Measurements from ENCODE around the gene PLCD3.

- TF ChIP-seq, protein P1, sequence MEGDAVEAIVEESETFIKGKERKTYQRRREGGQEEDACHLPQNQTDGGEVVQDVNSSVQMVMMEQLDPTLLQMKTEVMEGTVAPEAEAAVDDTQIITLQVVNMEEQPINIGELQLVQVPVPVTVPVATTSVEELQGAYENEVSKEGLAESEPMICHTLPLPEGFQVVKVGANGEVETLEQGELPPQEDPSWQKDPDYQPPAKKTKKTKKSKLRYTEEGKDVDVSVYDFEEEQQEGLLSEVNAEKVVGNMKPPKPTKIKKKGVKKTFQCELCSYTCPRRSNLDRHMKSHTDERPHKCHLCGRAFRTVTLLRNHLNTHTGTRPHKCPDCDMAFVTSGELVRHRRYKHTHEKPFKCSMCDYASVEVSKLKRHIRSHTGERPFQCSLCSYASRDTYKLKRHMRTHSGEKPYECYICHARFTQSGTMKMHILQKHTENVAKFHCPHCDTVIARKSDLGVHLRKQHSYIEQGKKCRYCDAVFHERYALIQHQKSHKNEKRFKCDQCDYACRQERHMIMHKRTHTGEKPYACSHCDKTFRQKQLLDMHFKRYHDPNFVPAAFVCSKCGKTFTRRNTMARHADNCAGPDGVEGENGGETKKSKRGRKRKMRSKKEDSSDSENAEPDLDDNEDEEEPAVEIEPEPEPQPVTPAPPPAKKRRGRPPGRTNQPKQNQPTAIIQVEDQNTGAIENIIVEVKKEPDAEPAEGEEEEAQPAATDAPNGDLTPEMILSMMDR (IDR thresholded peaks at IDR 0.05) = no peak
- TF ChIP-seq POLR2AphosphoS5 (IDR thresholded peaks at IDR 0.05) (no peak), EP300 (IDR thresholded peaks at IDR 0.05) (no peak), POLR2A (IDR thresholded peaks at IDR 0.05) (no peak)
Measured at GRCh38 chr17:45091778-45092425, 40.4 kb downstream of the PLCD3 start.

Measured in suprapubic skin (tissue), 4 donors.